ENCODE data around the gene KSR2. TPM values are rescaled to one million over a fixed set of nuclear protein-coding genes. Genes with fewer than 3 reads are reported as not detected.

The KSR2 gene
- total RNA-seq, 1 donor from 2014 or later = 1.4 TPM

- Histone ChIP-seq H3K4me1 (no peaks in the 10 kb centered on the region), H3K36me3 (no peaks in the 10 kb centered on the region), H3K4me3 (no peak overlapping the region), H3K27ac (no peak overlapping the region), H3K27me3 (no peaks in the 10 kb centered on the region), H3K9me3 (no peaks in the 10 kb centered on the region)
- DNase-seq = no peak
- no peak for ATAC-seq
- intact Hi-C loops (cut with DNase I) = no loop called here
- TF ChIP-seq CTCF (IDR thresholded peaks at IDR 0.05) = no peak
Measured at GRCh38 chr12:117433878-117434277, 534.9 kb downstream of the KSR2 start.

GRCh38 chr12:117430246-117430645 is 538.5 kb downstream of the KSR2 start:
- intact Hi-C loops (cut with DNase I) = no loop called here
- H3K9me3 ChIP-seq = no peaks in the 10 kb centered on the region
- H3K36me3 ChIP-seq = no peaks in the 10 kb centered on the region
- H3K4me1 ChIP-seq = no peaks in the 10 kb centered on the region
- no peaks in the 10 kb centered on the region for H3K27me3 ChIP-seq
- no peak overlapping the region for H3K4me3 ChIP-seq
- no peak for TF ChIP-seq CTCF (IDR thresholded peaks at IDR 0.05)
- ATAC-seq (no peak), DNase-seq (no peak)
- H3K27ac ChIP-seq = no peak overlapping the region

GRCh38 chr12:117427211-117427610 is 541.6 kb downstream of the KSR2 start:
- no peak for ATAC-seq
- H3K4me3 ChIP-seq = no peak overlapping the region
- intact Hi-C loops (cut with DNase I) = no loop called here

GRCh38 chr12:117421987-117422386 is 546.8 kb downstream of the KSR2 start:
- no peaks in the 10 kb centered on the region for H3K4me1 ChIP-seq
- H3K27ac ChIP-seq = no peak overlapping the region
- no peak for DNase-seq
- H3K27me3 ChIP-seq = no peaks in the 10 kb centered on the region
- TF ChIP-seq CTCF (IDR thresholded peaks at IDR 0.05) = no peak
- H3K4me3 ChIP-seq = no peak overlapping the region
- H3K36me3 ChIP-seq = no peaks in the 10 kb centered on the region
- intact Hi-C loops (cut with DNase I) = no loop called here
- no peaks in the 10 kb centered on the region for H3K9me3 ChIP-seq
- no peak for ATAC-seq

More at GRCh38 chr12:117427211-117427610, 541.6 kb downstream of the KSR2 start:
- Histone ChIP-seq H3K36me3 (no peaks in the 10 kb centered on the region), H3K27me3 (no peaks in the 10 kb centered on the region), H3K9me3 (no peaks in the 10 kb centered on the region), H3K27ac (no peak overlapping the region), H3K4me1 (no peaks in the 10 kb centered on the region)
- TF ChIP-seq CTCF (IDR thresholded peaks at IDR 0.05) = no peak
- DNase-seq = no peak

- Histone ChIP-seq H3K27ac (no peak overlapping the region), H3K4me3 (no peak overlapping the region), H3K9me3 (no peaks in the 10 kb centered on the region), H3K27me3 (no peaks in the 10 kb centered on the region), H3K4me1 (no peaks in the 10 kb centered on the region), H3K36me3 (no peaks in the 10 kb centered on the region)
- intact Hi-C loops (cut with DNase I) = no loop called here
- no peak for DNase-seq
- ATAC-seq = peak; percentile 29
- no peak for TF ChIP-seq CTCF (IDR thresholded peaks at IDR 0.05)
Measured at GRCh38 chr12:117421068-117421752, 547.6 kb downstream of the KSR2 start.

GRCh38 chr12:117417004-117417403 is 551.8 kb downstream of the KSR2 start:
- H3K36me3 ChIP-seq = no peaks in the 10 kb centered on the region
- no peak for TF ChIP-seq CTCF (IDR thresholded peaks at IDR 0.05)

More at GRCh38 chr12:117417004-117417403, 551.8 kb downstream of the KSR2 start:
- Histone ChIP-seq H3K4me3 (no peak overlapping the region), H3K4me1 (no peaks in the 10 kb centered on the region), H3K27me3 (no peaks in the 10 kb centered on the region), H3K9me3 (no peaks in the 10 kb centered on the region), H3K27ac (no peak overlapping the region)
- ATAC-seq (no peak), DNase-seq (no peak)
- intact Hi-C loops (cut with DNase I) = no loop called here

Measured in upper lobe of right lung (tissue), 1 donor.